ENCODE results near the gene DCDC1. TPM values are rescaled to one million over a fixed set of nuclear protein-coding genes. Genes with fewer than 3 reads are reported as not detected.

The DCDC1 gene
- total RNA-seq, 1 experiment from 2014 or later, result 0.58 TPM

GRCh38 chr11:30876228-30876627, 493.3 kb downstream of the DCDC1 start:
- H3K27ac ChIP-seq (ENCODE audit: low read depth, low read length, poor library complexity, severe bottlenecking), result no peak overlapping the region
- H3K9me3 ChIP-seq (ENCODE audit: low read depth, low read length, poor library complexity, severe bottlenecking), result no peaks in the 10 kb centered on the region
- CTCF ChIA-PET, result no interaction called here
- no peaks in the 10 kb centered on the region for H3K27me3 ChIP-seq (replicated peaks; ENCODE audit: insufficient read depth, low read depth, low read length, poor library complexity)
- intact Hi-C loops (cut with micrococcal nuclease; ENCODE audit: unreplicated experiment), result no loop called here
- H3K4me3 ChIP-seq (ENCODE audit: low read depth, low read length, poor library complexity, severe bottlenecking), result no peak overlapping the region
- BruUV-seq (replicated peaks), result no TSS peak
- no peaks in the 10 kb centered on the region for H3K36me3 ChIP-seq (ENCODE audit: insufficient read depth, low read length, poor library complexity, severe bottlenecking)
- TF ChIP-seq CTCF (conservative IDR thresholded peaks at IDR 0.05; ENCODE audit: low read depth, low read length) (no peak), EZH2 (IDR thresholded peaks at IDR 0.05; ENCODE audit: borderline replicate concordance, low read depth, low read length, poor library complexity, severe bottlenecking) (no peak)
- no peak for DNase-seq (ENCODE audit: low spot score)
- POLR2A ChIA-PET (ENCODE audit: low non-redundant PET), result no interaction called here
- no peaks in the 10 kb centered on the region for H3K4me1 ChIP-seq (ENCODE audit: insufficient read depth, low read length, poor library complexity, severe bottlenecking)

- intact Hi-C loops (cut with micrococcal nuclease; ENCODE audit: unreplicated experiment), result no loop called here
- no TSS peak for BruUV-seq (replicated peaks)
- Histone ChIP-seq H3K27me3 (replicated peaks; ENCODE audit: insufficient read depth, low read depth, low read length, poor library complexity) (no peaks in the 10 kb centered on the region), H3K27ac (ENCODE audit: low read depth, low read length, poor library complexity, severe bottlenecking) (no peak overlapping the region), H3K4me1 (ENCODE audit: insufficient read depth, low read length, poor library complexity, severe bottlenecking) (no peaks in the 10 kb centered on the region), H3K9me3 (ENCODE audit: low read depth, low read length, poor library complexity, severe bottlenecking) (no peaks in the 10 kb centered on the region), H3K36me3 (ENCODE audit: insufficient read depth, low read length, poor library complexity, severe bottlenecking) (no peaks in the 10 kb centered on the region), H3K4me3 (ENCODE audit: low read depth, low read length, poor library complexity, severe bottlenecking) (no peak overlapping the region)
- ChIA-PET POLR2A (ENCODE audit: low non-redundant PET) (no interaction called here), CTCF (no interaction called here)
- no peak for TF ChIP-seq EZH2 (IDR thresholded peaks at IDR 0.05; ENCODE audit: borderline replicate concordance, low read depth, low read length, poor library complexity, severe bottlenecking)
- no peak for DNase-seq (ENCODE audit: low spot score)
Measured at GRCh38 chr11:30875806-30876205, 493.7 kb downstream of the DCDC1 start.

GRCh38 chr11:30873924-30874610, 495.5 kb downstream of the DCDC1 start:
- BruUV-seq (replicated peaks), result no TSS peak
- ChIA-PET POLR2A (ENCODE audit: low non-redundant PET) (no interaction called here), CTCF (interaction anchor here (0.6 kb wide), 1 partner anchor 13 kb away, joined by 9 read pairs; no protein-coding TSS in a partner anchor)
- Histone ChIP-seq H3K36me3 (ENCODE audit: insufficient read depth, low read length, poor library complexity, severe bottlenecking) (no peaks in the 10 kb centered on the region), H3K9me3 (ENCODE audit: low read depth, low read length, poor library complexity, severe bottlenecking) (no peaks in the 10 kb centered on the region), H3K4me3 (ENCODE audit: low read depth, low read length, poor library complexity, severe bottlenecking) (no peak overlapping the region), H3K27ac (ENCODE audit: low read depth, low read length, poor library complexity, severe bottlenecking) (no peak overlapping the region), H3K4me1 (ENCODE audit: insufficient read depth, low read length, poor library complexity, severe bottlenecking) (no peaks in the 10 kb centered on the region), H3K27me3 (replicated peaks; ENCODE audit: insufficient read depth, low read depth, low read length, poor library complexity) (no peaks in the 10 kb centered on the region)
- intact Hi-C loops (cut with micrococcal nuclease; ENCODE audit: unreplicated experiment), result no loop called here
- no peak for DNase-seq (ENCODE audit: low spot score)
- TF ChIP-seq CTCF (conservative IDR thresholded peaks at IDR 0.05; ENCODE audit: low read depth, low read length) (no peak), EZH2 (IDR thresholded peaks at IDR 0.05; ENCODE audit: borderline replicate concordance, low read depth, low read length, poor library complexity, severe bottlenecking) (no peak)

- DNase-seq (ENCODE audit: low spot score), result no peak
- BruUV-seq (replicated peaks), result no TSS peak
- intact Hi-C loops (cut with micrococcal nuclease; ENCODE audit: unreplicated experiment), result no loop called here
Measured at GRCh38 chr11:30868626-30869081, 500.9 kb downstream of the DCDC1 start.

More at GRCh38 chr11:30868626-30869081, 500.9 kb downstream of the DCDC1 start:
- no peak for TF ChIP-seq EZH2 (IDR thresholded peaks at IDR 0.05; ENCODE audit: borderline replicate concordance, low read depth, low read length, poor library complexity, severe bottlenecking)
- no peaks in the 10 kb centered on the region for H3K4me1 ChIP-seq (ENCODE audit: insufficient read depth, low read length, poor library complexity, severe bottlenecking)
- no peaks in the 10 kb centered on the region for H3K36me3 ChIP-seq (ENCODE audit: insufficient read depth, low read length, poor library complexity, severe bottlenecking)
- ChIA-PET CTCF (no interaction called here), POLR2A (ENCODE audit: low non-redundant PET) (no interaction called here)
- no peaks in the 10 kb centered on the region for H3K27me3 ChIP-seq (replicated peaks; ENCODE audit: insufficient read depth, low read depth, low read length, poor library complexity)
- no peak overlapping the region for H3K27ac ChIP-seq (ENCODE audit: low read depth, low read length, poor library complexity, severe bottlenecking)
- no peaks in the 10 kb centered on the region for H3K9me3 ChIP-seq (ENCODE audit: low read depth, low read length, poor library complexity, severe bottlenecking)
- no peak overlapping the region for H3K4me3 ChIP-seq (ENCODE audit: low read depth, low read length, poor library complexity, severe bottlenecking)

Data from A673 (cell line).